Subcutaneous adipose tissue (tissue), 4 donors: ENCODE measurements around the gene ZBTB32. TPM values are rescaled to one million over a fixed set of nuclear protein-coding genes. Genes with fewer than 3 reads are reported as not detected.

ENCODE experiments used
- CTCF ChIP-seq: fragments of 450-650 bp; IDR thresholded peaks from one replicate; pipeline ENCODE4 v1.5.1; 2016; ENCODE audit warnings: low read depth, mild to moderate bottlenecking, control low read depth, antibody characterized with exemption, moderate library complexity
- total RNA-seq, 4 donors: library from RNA; depleted of rRNA; stranded (reverse); fragments of >200 nt; gene quantifications; one replicate each; pipeline ENCODE4 v1.1.0, GENCODE V29; 2016

ZBTB32 gene
- total RNA-seq, 4 donors from 2014 or later, result 0.33 TPM; not detected in 3

- TF ChIP-seq CTCF, result no peak
These were observed 26.0 kb downstream of the ZBTB32 start for GRCh38 chr19:35730326-35730725.

- no peak for TF ChIP-seq CTCF
These were observed 27.0 kb downstream of the ZBTB32 start for GRCh38 chr19:35731353-35731752.

GRCh38 chr19:35731779-35732405 is 27.5 kb downstream of the ZBTB32 start:
- TF ChIP-seq CTCF, result no peak

GRCh38 chr19:35732540-35733179 is 28.3 kb downstream of the ZBTB32 start:
- no peak for TF ChIP-seq CTCF

- TF ChIP-seq CTCF, result no peak
These were observed 29.1 kb downstream of the ZBTB32 start for GRCh38 chr19:35733180-35734125.

GRCh38 chr19:35734273-35734672 is 29.9 kb downstream of the ZBTB32 start:
- no peak for TF ChIP-seq CTCF

GRCh38 chr19:35734889-35735288 is 30.5 kb downstream of the ZBTB32 start:
- TF ChIP-seq CTCF, result no peak
